HG03442 (cell line): ENCODE data around the gene ADAMTS2.

Source experiments
- ATAC-seq: cut with Tn5 transposase; IDR thresholded peaks from one replicate; pipeline ENCODE4 v1.9.1; 2021; ENCODE audit warnings: mild to moderate bottlenecking, moderate library complexity; ENCODE audit not compliant: unreplicated experiment

The ADAMTS2 gene

DNA sequence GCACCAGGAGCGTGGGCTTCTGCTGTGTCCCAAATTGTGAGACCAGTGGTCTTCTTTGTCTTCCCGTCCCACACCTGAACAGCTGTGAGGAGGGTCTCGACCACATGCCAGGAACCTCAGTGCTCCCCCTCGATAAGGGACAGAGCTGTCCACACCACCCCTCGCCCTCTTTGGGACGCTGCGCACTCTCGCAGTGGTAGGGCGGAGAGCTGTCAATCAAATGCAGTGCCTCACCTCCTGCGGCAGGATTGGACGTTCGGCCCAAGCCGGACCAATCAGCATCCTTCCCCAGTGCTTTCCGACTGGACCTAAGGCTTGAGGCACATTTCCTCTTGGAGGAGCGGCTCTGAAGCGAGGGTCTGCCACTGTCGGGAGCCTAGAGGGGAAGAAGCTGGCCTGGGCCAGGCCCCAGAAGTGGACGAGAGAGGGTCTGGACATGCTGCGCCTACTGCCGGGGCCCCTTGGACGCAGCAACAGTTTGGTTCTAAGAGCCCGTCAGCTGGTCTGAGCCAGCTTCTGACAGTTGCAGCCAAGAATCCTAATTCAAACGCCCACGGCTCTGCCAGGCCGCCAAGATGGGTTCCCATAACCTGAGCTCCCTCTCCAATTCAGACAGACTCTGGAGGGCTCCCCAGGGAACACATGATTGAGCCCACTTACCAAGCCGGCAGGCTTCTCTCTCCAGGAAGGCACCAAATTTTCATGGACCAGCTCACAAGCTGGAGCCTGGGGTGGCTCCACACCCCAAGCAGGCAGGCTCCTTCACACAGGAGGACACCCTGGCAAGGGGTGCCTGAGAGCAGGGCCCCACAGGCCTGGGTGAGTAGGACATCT lies 28.1 kb upstream of the ADAMTS2 start:
- ATAC-seq, result no peak

DNA sequence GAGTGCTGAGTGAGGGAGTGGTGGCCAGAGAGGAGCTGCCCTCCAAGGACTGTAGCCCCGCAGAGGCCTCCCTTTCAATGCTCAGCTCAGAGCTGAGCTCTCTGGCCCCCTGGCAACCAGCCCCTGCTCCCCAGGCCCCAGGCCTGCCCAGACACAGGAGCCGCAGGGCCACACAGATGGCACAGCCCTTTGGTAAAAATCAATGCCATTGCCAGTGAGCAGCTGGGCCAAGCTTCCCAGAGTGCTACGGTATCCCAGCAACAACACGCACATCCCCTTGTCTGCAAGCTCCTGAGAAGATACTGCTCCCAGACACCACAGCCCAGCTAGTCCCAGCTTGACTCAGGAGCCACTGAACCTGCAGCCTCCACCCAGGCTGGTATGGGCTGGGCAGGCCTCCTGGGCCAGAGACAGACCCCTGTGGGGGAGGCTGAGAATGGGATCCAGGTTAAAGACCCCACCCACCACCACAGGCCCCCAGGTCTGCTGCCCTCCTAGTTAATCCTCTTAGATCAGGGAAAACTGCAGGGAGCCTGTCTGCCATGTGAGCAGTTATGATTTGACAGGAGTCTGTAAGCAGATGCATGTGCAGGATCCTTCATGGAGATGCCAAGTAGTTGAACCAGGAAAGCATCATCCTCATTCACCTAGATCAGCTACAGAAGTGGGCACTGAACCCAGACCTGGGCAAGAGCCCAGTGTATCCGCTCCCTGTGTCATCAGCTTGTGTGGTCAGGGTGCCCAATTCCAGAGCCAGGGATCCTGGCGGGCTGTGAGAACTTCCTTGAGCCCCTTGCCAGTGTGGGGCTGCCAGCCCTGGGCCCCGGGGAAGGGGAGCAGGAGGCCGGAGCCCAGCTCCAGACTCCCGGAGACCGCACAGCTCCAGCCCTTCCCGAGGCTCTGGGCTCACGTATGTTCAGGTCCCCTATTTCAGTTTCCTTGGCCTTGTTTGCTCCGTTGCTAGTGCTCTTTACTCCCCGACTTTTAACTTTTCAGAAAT lies 26.7 kb upstream of the ADAMTS2 start:
- ATAC-seq, result no peak

DNA sequence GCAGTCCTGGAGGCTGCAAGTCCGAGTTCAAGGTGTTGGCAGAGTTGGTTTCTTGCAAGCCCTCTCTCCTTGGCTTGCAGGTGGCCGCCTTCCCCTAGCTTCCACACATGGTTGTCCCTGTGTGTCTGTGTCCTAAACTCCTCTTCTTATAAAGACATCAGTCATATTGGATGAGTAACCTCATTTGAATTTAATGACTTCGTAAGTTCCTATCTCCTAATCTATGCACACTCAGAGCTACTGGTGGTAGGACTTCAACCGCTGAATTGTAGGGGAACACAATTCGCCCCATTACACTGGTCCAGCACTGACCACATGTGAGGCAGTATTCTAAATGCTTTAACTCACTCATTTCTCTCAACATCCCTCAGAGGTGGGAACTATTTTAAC lies 25.9 kb upstream of the ADAMTS2 start:
- no peak for ATAC-seq

DNA sequence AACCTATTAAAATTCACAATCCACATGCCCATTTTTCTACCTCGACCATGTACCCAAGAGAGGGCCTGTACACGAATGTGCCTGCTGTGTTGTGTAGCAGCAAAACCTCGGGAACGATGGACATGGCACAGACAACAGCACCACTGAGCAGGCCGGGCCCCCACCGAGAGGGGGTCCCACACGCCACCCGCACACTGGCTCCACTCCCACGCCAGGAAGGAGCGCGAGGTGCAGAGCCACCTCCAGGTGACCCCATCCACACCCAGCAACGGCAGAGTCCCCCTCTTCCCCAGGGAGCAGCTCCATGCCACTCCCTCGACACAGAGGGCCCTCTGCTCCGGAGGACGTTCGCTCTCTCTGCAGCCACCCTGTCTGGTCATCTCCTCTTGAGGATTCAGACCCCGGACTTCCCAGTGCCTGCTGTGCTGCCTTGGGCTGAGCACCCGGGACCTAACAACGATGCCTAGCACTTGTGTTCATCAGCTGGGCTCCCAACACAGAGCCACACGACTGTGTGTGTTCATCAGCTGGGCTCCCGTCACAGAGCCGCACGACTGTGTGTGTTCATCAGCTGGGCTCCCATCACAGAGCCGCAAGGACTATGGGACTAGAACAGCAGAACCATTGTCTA lies 25.3 kb upstream of the ADAMTS2 start:
- ATAC-seq, result no peak

DNA sequence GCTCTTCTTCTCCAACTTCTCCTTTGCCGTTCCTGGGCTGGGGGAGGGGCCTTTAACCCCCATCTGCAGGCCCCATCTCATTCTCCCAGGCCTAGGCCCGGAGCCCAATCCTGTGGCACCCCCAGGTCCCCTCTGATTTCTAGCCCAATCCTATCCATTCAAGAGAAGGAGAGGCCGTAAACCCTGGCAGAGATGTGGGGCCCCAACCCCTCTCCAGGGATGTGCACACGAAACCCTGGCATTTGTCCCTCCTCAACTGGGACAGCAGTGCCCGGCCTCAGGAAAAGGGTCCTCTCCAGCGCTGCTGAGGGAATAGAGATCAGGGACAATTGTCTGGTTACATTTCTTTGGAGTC lies 24.2 kb upstream of the ADAMTS2 start:
- ATAC-seq, result no peak

DNA sequence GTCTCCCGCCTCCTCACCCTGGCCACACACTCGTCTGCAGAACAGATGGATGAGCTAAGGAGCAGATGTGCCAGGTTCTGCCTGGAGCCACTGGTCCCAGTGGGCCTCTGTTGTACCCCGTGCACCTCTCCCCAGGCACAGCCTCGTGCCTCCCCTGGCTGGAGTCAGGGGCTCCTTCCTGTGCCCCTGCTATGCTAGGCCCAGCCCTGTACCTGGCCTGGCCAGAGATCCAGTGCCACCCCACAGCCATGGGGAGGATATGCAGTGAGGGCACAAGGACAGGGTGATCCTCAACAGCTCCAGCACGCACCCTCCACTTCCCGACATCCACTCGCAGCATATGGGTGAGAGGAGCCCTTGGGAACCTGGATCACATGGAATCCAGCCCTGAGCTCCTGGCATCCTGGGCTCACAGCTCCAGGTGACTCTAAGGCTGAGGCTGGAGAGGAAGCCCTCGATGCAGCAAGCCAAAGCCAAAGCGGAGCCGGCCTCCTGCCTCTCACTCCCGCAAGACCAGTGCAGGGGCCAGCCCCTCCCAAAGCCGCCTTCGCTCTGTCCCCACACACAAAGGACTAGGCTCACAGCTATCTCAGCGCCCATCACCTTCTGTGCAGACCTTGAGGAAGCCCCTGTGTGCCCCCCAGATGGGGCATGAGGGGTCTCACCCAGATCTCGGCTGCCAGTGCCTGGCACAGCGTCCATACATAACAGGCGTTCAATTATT lies 23.7 kb upstream of the ADAMTS2 start:
- ATAC-seq, result no peak

DNA sequence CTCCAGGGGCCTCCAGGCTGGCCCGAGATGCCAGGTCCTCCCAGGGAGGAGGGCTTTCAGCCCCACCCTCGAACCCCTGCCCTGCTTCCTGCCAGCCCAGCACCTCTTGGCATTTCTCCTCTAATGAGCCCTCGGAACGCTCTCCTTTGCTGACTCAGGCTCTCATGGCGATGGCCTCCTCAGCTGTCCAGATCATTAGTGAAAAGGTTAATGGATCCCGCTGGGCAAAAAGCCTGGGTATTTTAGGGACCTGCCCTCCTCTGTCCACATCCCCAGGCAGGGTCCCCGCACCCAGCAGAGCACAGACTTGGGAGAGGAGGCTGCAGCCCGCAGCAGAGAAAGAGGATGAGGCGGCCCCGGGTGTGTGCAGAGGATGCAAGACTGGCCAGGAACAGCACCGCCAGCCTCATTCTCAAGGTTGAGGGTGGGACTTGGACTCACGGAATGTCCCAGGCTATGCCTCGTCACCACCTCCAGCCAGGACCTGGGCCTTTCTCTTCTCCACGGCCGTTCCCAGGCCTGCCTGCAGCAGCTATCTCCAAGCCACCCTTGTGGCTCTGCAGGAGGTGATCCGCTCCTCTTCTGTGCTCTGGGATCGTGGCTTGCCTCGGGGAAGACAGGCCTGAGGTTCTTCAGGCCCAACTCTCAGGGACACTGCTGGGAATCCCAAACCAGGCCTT lies 23.0 kb upstream of the ADAMTS2 start:
- ATAC-seq, result no peak

DNA sequence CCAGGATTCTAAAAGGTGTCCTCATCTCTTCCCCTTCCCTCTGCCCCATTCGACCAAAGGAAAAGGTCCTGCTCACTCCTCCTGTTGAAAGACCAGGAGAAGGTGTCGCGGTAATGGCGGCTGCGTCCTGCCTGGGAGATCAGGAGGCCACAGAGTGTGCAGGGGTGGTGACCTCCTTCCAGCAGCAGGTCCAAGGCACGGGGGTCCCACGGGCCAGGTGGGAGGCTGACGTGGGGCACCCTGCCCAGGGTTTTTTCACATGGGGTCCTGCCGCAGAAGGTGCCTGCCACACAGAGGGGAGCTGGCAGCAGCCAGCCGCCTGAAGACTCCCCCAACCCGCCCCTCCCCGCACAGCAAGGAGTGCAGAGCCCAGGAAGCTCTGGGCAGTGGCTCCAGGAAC lies 22.2 kb upstream of the ADAMTS2 start:
- no peak for ATAC-seq

DNA sequence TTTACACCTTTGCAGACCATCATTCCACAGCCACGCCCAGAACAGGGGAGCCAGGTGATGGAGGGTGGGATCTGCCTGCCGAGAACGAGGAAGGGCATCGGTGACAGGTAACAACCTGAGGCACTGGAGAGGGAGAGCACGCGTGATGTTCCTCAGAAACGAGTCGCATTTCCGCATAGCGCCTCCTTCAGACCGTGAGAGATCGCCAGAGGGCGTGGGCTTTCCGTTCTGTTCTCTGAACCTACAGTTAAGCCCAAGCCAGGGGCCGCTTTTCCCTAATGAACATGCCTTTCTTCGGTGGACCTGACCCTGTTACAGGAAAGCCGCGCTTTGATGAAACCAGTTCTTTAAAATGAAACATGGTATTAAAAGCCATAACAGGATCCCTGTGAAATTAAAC lies 17.1 kb upstream of the ADAMTS2 start:
- ATAC-seq, result no peak

DNA sequence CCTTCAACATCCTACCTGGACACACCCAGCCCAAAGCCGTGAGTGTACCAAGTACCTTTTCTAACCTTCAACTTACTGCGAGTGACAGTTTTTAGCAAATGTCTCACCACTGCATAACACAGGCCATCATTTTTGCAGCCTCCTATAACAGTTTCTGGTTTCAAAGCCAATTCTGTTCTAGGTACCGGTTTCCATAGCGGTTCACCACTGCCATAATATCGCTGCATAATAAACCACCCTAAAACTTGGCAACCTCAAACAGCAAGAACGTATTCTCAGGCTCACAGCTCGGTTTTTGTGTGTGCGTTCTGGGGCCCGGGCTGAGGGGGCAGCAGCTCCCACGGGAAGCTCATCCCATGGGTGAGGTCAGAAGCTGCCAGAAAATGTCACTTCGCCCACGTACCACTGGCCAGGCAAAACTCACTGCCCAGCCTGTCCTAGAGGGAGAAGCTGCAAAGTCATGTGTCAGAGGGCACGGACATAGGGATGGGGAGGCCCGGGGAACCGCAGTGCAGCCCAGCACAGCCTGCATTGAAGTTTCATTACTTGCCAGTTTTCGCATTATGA lies 15.9 kb upstream of the ADAMTS2 start:
- ATAC-seq, result no peak

DNA sequence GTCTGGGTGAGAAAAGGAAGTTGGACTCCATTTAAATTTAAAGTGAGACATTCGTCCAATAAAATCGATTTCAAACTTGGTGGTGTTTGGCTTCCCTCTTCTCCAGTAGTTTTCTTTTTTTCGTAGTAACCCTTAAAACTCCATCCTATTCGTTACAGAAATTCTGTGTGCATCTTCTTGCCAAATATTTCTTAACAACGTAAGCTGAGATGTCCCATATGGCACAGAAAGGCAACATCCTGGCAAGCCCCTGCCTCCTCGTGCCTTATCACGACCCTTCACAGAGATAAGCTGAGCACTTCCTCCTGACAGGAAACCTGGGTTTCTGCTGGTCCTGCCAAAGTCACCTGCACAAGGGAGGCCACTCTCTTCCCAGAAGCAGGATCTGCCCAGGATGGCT lies 11.8 kb upstream of the ADAMTS2 start:
- no peak for ATAC-seq

DNA sequence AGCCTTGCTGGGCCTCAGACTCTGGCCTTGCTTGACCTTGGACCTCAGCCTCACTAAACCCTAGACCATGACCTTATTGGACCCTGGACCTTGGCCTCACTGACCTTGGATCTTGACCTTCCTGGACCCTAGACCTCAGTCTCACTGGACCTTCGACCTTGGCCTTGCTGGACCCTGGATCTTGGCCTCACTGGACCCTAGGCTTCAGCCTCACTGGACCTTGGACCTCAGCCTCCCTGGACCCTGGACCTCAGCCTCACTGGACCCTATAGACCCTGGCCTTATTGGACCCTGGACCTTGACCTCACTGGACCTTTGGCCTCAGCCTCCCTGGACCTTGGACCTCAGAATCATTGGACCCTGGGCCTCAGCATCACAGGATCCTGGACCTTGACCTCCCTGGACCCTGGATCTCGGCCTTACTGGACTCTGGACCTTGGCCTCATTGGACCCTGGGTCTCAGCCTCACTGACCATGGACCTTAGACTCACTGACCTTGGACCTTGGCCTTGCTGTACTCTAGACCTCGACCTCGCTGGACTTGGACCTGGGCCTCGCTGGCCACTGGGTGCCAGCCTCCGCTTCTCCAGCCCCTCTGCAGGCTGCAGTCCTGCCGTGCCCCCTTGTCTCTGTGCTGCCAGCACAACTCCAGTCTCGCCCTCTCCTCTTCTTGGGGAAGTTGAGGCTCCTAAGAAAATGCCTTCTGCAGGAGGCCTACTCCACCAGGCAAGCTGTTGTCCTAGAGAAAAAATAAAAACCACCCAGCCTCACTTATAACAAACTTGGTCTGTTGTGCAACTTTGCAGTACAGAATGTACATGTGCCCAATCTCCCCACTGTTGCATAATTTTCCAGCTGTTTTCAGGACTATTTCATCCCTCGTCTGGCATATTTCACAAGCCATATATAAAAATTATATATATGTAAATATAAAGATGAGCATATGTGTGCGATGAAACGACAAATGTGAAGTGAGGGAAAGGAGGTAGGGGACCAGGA lies 11.0 kb upstream of the ADAMTS2 start:
- no peak for ATAC-seq

DNA sequence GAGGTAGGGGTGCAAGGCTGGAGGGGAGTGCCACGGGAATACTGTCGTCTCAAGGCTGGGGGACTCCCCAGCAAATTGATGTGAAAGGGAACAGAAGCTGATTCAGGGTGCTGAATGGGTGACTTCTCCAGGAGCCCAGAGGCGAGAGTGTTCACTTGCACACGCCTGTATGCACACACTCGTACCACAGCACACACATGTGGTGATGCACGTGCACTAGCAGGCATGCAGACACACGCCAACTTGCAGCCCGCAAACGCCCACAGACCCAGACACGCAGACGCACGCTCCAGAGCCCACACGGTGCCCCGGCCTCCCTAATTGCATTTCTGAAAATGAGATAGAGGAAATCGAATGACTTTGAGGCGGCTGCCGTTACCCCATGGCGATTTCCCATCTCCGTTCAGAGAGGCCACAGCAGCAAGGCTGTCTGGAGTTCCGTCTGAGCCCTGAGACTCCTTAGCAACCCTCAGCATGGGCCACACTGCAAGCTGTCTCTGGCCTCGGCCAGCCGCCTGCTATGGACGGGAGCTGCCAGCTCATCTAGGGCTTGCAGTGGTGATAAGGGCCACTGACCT lies 9.1 kb upstream of the ADAMTS2 start:
- ATAC-seq, result no peak

DNA sequence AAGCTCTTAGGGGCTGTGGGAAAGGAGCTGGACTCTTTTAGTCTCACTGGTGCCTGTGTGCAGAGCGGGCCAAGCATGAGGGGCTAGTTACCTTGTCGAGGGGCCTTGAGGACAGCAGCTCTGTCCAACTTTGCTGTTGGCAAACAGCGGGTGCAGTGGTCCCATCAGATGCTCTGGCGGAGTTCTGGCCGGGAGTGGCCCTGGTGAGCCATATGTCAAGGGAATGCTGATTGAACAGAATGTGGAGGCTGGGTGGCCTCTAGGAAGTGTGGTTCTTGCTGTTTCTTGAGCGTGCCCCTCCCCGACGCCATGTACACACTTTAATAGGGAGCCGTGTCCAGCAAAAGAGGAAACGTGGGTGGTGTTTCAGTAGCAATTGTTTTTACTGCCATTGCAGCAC lies 3.6 kb upstream of the ADAMTS2 start:
- no peak for ATAC-seq

DNA sequence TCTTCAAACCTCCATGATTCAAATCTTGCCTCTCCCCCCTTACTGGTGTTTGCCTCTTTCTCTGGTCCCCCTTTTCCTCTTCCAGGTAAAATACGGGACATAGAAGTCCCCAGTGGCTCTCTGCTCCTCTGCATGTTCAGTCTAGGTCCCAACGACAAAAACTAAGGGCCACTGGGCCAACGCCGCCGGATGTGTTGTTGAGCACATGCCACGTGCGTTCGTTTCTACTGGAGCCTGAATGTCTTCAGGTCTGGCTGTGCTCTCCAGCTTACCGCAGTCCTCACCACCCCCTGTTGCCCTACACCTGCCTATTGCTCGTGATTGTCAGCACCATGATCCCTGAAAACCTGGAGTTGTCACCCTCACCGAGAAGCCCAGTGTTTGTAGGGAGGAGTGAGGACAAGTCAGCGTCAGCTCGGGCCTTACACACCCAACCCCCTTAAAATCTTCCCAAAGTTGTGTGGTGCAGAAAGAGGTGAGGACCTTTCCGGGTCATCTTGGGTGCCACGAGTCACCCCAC lies 2.8 kb upstream of the ADAMTS2 start:
- ATAC-seq, result no peak

DNA sequence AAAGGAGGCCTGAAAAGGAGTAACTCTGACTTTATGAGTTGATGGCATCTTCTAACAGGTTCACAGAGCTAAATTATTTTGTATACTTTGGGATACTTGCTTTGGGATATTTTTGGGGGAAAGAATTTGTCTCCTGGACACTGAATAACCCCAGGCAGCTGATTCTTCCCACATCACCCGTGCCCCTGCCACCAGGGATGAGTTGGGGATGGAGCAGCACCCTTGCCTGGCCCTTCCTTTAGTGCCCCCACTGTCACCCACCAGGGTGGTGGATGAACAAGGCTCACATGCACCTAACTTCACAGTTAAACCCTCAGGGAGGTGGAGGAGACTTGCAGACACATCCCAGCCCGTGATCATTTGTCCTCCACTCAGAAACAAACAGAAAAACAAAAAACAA lies 2.3 kb upstream of the ADAMTS2 start:
- no peak for ATAC-seq

DNA sequence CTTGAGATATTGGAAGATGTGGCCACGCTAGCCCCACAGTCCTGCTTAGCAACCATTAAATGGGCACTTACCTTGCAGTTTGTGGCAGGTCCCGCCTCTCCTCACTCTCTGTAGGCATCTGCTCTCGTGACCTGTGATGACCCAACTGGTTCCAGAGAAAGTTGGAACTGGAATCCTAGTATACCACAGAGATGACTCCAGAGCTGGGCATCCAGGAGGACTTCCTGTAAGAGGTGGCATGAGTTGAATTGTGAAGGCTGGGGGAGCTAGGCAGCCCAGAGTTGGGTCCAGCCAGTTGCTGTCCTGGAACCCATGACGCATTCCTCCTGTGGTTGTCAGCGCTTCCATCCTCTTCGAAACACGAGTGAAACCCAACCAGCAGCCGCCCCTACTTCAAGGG lies 1.6 kb upstream of the ADAMTS2 start:
- no peak for ATAC-seq

DNA sequence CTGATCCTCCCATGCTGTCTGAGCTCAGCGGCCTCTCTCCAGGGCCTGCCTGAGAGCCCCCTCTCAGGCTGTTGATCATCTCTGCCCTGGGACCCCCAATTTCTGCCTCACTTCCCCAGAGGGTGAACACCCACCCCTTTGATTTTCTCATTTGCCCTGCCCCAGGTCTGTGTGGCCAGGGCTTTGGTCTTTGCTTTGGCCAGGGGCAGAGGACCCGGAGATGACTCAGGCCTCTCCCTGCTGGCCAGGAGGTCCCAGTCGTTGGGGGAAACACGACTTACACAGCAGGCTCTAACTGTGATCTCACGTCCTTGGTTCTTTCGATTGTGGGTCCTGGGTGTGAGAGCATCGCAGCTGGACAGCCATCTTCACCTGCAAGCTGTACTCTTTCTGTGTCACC lies 1.1 kb upstream of the ADAMTS2 start:
- ATAC-seq, result no peak

DNA sequence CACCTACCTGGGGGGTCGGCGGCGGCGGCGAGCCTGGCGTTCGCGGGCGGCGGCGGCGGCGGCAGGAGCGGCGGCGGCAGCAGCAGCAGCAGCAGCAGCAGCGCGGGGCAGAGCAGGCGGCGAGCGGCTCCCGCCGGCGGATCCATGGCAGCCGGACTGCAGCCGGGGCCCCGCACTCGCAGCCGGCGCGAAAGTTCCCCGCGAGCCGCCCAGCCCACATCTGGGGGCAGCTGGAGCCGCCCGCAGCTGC lies 153 bp downstream of the ADAMTS2 start:
- no peak for ATAC-seq
